Daoy (cell line): ENCODE measurements around the gene PSMA2. TPM values are rescaled to one million over a fixed set of nuclear protein-coding genes. Genes with fewer than 3 reads are reported as not detected.

Experiments used
- DNase-seq: peaks from one replicate; pipeline ENCODE4 v3.0.0-alpha.2; 2015; ENCODE audit warnings: low read depth
- total RNA-seq: library from RNA; depleted of rRNA; stranded (reverse); fragments of >200 nt; shearing (Covaris generic); gene quantifications from 2 replicates; pipeline ENCODE4 v1.2.3, GENCODE V29; 2014

PSMA2 gene
- total RNA-seq, 1 experiment from 2014 or later = 340 TPM

DNA sequence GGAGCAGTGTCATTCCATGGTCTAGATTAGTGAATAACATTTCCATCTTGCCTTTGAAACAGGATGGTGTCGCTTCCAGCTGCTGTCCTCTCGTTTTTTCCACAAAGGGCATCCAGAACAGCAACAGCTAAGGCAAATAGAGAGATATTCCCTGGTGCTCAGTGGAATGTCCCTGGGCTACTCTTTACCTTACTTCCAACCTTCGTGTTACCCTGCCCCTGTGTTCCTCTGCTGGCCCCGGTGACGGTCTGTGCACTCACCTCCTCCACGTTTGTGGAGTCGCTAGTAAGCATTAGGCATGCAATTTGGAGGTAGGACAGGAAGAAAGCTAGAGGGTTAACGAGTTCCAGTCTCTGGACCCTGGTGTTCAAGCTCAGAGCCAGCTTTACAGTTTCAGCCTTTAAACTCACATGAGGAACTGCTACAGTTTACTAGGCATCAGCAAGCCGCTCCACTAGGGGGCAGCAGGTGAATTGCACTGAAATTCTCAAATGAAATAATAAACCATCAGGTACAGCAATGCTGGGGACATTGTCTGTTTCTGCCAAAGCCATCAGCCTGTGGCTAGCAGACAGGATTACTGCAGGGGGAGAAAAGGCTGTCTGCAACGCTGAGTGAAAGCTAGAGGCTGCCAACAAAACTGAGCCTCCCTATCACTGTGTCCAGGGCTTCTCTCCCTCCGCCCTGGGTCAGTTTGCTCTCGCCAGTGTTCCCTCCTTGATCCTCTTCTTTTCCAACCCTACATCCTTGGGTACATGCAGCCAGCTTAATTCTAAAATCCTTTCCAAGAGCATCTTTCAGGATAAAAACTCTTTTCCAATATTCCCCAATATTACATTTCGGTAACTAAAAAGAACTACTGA lies 9.2 kb upstream of the PSMA2 start:
- peak; percentile 73 for DNase-seq

DNA sequence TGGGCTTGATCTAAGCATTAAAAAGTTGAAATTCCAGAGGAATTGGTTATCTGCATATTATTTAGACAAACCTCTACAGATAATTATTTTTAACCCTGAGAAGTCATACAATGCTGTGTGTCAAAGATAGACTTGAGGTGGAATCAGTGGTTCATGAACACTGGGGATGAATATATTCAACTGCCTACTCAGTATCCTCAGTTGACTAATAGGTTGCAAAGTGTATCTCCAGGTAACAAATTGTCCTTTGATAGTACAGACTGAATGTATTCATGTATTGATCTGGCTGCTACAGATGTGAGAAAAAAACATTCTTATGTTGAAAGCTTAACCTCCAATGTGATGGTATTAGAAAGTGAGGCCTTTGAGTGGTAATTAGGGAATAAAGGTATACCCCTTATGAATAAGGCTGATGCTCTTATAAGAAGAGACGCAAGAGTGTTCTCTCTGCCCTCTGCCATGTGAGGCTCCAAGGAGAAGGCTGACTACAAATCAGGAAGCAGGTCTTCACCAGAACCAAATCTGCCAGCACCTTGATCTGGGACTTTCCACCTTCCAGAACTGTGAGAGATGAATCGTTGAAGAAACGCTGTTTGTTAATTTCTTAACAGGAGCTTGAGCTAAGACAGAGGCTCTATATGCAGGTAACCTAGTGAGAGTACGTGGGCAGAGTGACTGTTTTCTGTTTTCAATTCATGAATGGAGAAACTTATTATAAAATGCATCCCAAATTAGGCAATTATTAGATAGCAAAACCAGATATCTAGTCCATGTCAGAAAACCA lies 7.7 kb upstream of the PSMA2 start:
- no peak for DNase-seq

GRCh38 chr7:42935861-42936260 lies 3.9 kb upstream of the PSMA2 start:
- DNase-seq = no peak

GRCh38 chr7:42934291-42934690 lies 2.3 kb upstream of the PSMA2 start:
- DNase-seq = no peak

DNA sequence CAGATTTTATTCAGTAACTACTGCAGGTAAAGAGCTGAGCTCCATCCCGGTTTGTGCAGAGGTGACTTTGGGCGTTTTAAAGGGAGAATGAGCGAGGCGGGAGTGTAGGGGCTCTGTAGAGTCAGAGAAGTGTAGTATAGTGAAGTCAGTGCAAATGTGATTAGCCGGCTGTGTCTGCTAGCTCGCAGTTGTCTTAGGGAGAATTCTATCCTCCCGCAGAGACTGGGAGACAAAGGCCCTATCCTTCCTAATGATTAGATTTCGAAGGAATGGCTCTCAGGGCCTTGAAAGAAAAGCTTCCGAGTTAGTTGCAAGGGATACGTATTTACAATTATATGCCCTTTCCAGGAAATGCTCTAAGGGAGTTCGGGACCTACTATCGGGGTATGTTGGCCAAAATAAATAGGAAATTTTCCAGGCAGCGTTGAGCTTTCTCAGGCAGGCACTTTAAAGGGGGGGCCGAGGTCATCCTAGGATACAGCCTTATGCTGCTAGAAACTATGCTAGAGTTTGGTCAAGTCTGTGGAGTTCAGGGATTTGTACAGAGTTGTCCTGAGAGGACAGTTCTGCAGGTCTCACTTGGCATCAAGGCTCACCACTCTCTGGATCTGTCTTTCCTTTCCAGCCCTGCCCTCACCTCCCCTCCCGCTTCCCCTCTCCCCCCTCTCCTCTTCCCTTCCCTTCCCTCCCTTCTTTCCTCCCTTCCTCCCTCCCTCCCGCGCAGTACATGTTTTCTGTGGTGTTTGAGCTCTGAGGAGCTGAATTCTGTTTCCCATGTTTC lies 1.0 kb upstream of the PSMA2 start:
- DNase-seq = peak; percentile 45

DNA sequence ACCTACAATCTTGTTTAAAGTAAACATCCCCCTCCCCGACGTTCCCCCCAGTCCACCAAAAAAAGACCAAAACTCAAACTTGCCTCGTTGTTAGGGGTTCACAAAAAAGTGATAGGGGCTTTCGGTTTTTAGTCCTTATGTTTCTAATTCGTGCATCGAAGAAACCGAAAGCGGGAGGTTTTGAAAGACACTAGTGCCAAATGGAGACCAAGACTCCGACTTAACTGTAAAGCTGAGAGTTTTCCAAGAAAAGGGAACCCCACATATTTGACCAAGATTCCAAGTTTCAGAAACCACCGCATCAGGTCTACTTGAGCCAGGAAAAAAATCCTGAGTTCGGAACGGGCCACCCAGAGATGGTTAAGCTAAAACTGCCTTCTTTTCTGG lies 534 bp downstream of the PSMA2 start:
- DNase-seq = peak; percentile 26

GRCh38 chr7:42930889-42931288 lies 1.1 kb downstream of the PSMA2 start:
- no peak for DNase-seq

DNA sequence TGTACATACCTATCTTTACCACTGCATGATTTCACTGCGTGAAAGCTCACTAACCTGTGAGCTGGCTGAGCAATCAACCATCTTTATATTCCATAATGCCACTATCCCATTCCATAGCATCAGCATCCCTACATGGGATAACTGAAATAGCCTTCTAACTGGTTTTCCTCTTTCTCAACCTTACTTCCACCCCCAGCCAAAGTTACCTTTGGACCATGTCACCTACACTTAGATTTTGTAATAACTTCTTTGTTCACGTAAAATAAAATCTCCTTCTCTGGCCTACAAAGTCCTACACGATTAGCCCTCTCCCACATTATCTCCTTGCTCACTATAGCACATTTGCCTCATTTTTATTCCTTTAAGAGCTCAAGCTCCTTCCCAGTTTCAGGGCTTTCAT lies 2.5 kb downstream of the PSMA2 start:
- no peak for DNase-seq

GRCh38 chr7:42928754-42929153 lies 3.2 kb downstream of the PSMA2 start:
- DNase-seq = no peak

DNA sequence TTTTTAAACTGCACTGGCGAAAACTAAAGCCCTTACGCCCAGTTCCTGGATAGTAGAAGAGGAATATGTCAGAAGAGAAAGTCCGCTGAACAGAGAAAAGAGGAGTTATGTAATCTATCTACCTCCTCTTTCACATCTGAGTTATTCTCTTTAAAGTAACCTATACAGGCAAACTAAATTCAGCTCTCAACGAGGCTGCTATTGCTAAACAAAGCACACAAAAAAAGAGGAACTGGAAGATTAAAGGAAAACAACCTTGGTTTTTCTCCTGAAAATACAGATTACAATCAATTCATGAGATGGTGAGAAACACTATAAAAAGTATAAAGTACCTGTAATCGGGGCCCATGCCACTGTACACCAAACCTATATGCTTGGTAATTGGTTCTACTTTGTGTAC lies 5.8 kb downstream of the PSMA2 start:
- DNase-seq = no peak

DNA sequence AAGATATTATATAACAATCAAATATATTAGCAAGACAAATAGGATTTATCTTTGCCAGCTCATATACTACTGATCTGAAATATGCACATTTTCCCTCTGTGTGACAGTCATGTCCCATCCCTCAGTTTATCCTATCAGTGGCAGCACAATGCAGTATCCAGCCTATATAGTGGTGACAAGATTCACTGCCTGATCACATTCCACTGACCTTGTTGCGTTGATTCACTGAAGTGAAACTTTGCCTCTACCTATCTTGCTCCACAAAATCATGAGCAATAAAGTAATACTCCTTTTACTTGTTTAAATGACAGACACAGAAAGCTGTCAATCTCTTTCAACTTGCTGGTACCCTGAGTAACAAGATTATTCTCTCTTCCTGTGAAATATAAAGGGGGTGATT lies 6.3 kb downstream of the PSMA2 start:
- DNase-seq = no peak

GRCh38 chr7:42924223-42924838 lies 7.6 kb downstream of the PSMA2 start:
- DNase-seq = no peak

DNA sequence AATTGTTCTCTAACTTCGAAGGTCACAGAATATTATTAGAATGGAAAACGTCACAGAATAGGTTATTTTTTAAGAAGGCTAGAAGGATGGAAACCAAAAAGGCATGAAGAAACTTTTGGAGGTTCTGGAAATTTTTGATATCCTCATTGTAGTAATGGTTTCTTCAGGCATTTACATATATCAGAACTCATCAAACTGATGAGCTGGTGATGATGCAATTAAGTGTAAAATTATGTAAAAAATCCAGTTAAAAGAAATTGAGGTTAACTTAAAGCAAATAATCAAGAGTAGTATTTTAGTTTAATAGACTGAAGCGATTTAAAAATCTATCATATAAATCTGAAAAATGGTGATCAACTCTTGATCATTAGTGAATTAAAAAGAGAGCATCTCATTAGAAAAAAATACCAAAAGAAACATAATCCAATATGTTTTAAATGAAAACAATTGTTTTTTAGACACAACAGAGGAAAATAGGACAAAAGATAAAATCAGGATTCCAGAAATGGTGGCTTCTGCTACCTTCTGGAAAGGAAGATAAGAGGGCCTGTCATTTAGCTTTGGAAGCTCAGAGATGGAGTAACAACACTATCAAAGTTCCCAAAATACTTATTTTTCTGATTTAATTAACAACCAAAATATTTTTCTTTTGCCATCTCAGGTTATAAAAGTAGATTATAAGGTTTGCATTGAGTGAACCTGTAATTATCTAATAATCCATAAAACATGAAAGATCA lies 9.8 kb downstream of the PSMA2 start:
- DNase-seq = no peak

DNA sequence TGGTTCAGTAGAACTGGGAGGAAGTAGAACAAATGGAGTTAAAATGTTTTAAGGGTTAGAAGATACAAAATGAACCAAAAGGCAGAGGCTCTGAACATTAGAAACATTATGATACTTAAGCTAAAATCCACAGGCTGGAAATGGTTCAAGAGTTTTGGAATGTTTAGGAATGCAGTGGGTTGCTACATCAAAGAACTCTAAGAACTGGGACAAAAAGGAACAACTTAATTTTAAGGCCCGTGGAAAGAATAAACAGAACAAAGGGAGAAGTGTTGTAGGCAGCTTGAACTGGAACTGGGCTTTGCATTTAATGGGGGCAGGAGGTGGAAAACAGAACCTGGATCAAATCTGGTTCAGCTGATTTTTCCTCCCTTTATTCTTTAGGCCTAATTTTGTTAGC lies 16.6 kb downstream of the PSMA2 start:
- DNase-seq = no peak

- peak; percentile 27 for DNase-seq
These were observed 17.4 kb downstream of the PSMA2 start for GRCh38 chr7:42914421-42915045.

GRCh38 chr7:42914009-42914408 lies 18.0 kb downstream of the PSMA2 start:
- no peak for DNase-seq

DNA sequence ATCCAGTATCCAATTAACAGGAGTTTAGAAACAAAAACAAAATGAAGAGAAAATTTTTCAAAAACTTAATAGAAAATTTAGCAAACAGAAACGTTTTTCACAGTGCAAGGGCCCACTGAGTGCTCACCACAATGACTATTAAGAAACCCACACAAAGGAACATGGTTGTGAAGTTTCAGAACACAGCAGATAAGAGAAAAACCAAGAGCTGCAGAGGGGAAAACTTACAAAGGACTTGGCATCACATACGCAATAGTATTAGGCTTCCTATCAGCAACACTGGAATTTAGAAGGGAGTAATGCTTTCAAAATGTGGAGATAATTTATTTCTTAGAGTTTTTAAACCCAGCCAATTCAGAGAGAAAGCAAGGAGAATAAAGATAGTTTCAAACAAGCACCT lies 18.4 kb downstream of the PSMA2 start:
- no peak for DNase-seq

DNA sequence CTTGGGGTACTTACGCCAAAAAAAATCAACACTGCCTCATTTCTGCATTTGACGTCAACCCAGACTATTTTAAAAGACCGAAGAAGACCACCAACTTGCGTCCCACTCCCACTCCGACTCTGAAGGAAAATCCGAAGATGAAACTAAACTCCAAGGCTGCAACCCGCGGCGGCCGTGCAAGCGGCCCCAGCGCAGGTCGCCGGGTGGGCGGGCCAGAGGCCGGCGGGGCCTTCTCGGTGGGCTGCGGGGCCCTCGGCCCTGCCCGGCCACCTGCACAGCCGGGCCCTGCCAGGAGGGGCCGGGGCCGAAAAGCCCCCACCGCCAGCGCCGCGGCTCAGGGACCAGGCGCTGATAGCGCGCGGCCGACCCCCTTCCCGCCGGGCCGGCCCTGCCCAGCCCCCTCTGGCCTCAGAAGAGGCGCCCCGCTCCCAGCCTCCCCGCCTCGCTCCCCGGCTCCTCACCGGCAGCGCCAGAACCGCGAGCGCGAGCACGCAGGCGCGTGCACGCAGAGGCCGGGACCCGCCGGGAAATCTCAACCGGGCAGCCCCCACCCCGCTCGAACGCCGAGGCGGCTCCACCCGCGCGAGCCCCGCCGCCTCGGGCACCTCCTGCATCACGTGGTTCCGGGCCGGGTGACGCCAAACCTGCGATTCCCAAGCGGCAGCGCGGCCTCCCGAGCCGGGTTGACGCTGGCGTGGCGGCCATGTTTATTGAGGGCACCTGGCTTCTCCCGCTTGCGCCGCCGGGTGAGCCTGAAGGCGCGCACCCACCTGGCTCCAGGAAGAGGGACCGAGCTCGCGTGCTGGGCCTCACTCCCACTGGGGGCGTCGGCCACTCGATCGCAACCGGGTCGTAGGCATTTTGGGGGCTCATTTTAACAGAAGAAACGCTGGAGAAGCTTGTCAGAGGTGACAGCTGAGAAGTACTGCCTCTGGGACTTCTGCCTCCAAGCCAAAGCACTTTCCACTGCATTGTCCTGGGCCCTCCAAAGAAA lies 20.2 kb downstream of the PSMA2 start, which contains the start of gene C7orf25:
Gene C7orf25 (minus strand): TSS at position 617 of the 994 bp plus-strand sequence. CDS start 1,170 bp downstream, outside the sequence.
- DNase-seq = peak; percentile 99

GRCh38 chr7:42910306-42910705 lies 21.7 kb downstream of the PSMA2 start:
- no peak for DNase-seq
